ENCODE measurements around the gene TUBB3.
A peak's percentile ranks its signal among the peaks of the same experiment; 100 is the strongest.

The TUBB3 gene

GRCh38 chr16:89936508-89936907, 13.4 kb downstream of the TUBB3 start:
- no peak for DNase-seq

- no peak for DNase-seq
Measured at GRCh38 chr16:89936981-89937380, 13.8 kb downstream of the TUBB3 start.

GRCh38 chr16:89938175-89938885, 15.2 kb downstream of the TUBB3 start:
- no peak for DNase-seq

- no peak for DNase-seq
Measured at GRCh38 chr16:89944773-89945172, 21.6 kb downstream of the TUBB3 start.

GRCh38 chr16:89945654-89946053, 22.5 kb downstream of the TUBB3 start:
- no peak for DNase-seq

- DNase-seq = no peak
Measured at GRCh38 chr16:89946515-89946914, 23.4 kb downstream of the TUBB3 start.

GRCh38 chr16:89949121-89949742, 26.1 kb downstream of the TUBB3 start:
- peak in 2 of 56 donors; percentile 8 to 14 for DNase-seq

GRCh38 chr16:89949756-89950155, 26.6 kb downstream of the TUBB3 start:
- DNase-seq = peak in 4 of 56 donors; percentile 3 to 40 (median 10)

- no peak for DNase-seq
Measured at GRCh38 chr16:89951509-89951908, 28.4 kb downstream of the TUBB3 start.

GRCh38 chr16:89952049-89952448, 28.9 kb downstream of the TUBB3 start:
- DNase-seq = no peak

GRCh38 chr16:89952551-89952950, 29.4 kb downstream of the TUBB3 start:
- no peak for DNase-seq

GRCh38 chr16:89953671-89954406, 30.7 kb downstream of the TUBB3 start:
- no peak for DNase-seq

- no peak for DNase-seq
Measured at GRCh38 chr16:89954462-89954861, 31.3 kb downstream of the TUBB3 start.

GRCh38 chr16:89955001-89955685, 32.0 kb downstream of the TUBB3 start:
- no peak for DNase-seq

GRCh38 chr16:89956505-89957215, 33.5 kb downstream of the TUBB3 start:
- no peak for DNase-seq

- DNase-seq = no peak
Measured at GRCh38 chr16:89957216-89957785, 34.2 kb downstream of the TUBB3 start.

GRCh38 chr16:89958068-89958467, 34.9 kb downstream of the TUBB3 start:
- DNase-seq = peak in 7 of 56 donors; percentile 5 to 39 (median 23)

GRCh38 chr16:89958596-89958995, 35.5 kb downstream of the TUBB3 start:
- no peak for DNase-seq

GRCh38 chr16:89960966-89961365, 37.8 kb downstream of the TUBB3 start:
- DNase-seq = no peak

- no peak for DNase-seq
Measured at GRCh38 chr16:89961920-89962319, 38.8 kb downstream of the TUBB3 start.
